Cardiac fibroblast (primary cell): ENCODE data around the gene TMEM175.
"Not testable (repeated sequence)": the region's sequence is repeated elsewhere in the genome, so short reads cannot be mapped to it uniquely, and the experiment has no call there.

Source experiments
- DNase-seq, 2 donors: peaks; one replicate each; pipeline versions ENCODE4 v3.0.0 to v3.0.0-alpha.2; 2010; ENCODE audit warnings: low read depth in 2 of 2
- H3K4me3 ChIP-seq, 2 donors: replicated peaks in 1 of 2; 1 replicate in 1 of 2; 2 replicates in 1 of 2; pipeline ENCODE4 v1.5.1; 2011; ENCODE audit warnings: low read depth in 2 of 2, low read length in 2 of 2, mild to moderate bottlenecking in 2 of 2, moderate library complexity in 1 of 2
- CTCF ChIP-seq: IDR thresholded peaks from one replicate; pipeline ENCODE4 v1.5.1; 2011; ENCODE audit warnings: low read depth, mild to moderate bottlenecking, low read length, inconsistent platforms

TMEM175 gene

GRCh38 chr4:915041-915474 lies 17.2 kb upstream of the TMEM175 start:
- no peak overlapping the region for H3K4me3 ChIP-seq
- DNase-seq: no peak
- TF ChIP-seq CTCF: no peak

GRCh38 chr4:915595-915994 lies 16.7 kb upstream of the TMEM175 start:
- no peak overlapping the region for H3K4me3 ChIP-seq
- TF ChIP-seq CTCF: no peak
- DNase-seq: peak; percentile 15 to 32

- no peak for TF ChIP-seq CTCF
- no peak for DNase-seq
- H3K4me3 ChIP-seq: no peak overlapping the region
Observed at GRCh38 chr4:917466-917865, 14.8 kb upstream of the TMEM175 start.

GRCh38 chr4:917992-918391 lies 14.3 kb upstream of the TMEM175 start:
- no peak for TF ChIP-seq CTCF
- H3K4me3 ChIP-seq: no peak overlapping the region
- no peak for DNase-seq

GRCh38 chr4:918591-918990 lies 13.7 kb upstream of the TMEM175 start:
- not testable (repeated sequence) for DNase-seq, H3K4me3 ChIP-seq

GRCh38 chr4:919004-919680 lies 13.1 kb upstream of the TMEM175 start:
- DNase-seq, H3K4me3 ChIP-seq: not testable (repeated sequence)

- no peak overlapping the region for H3K4me3 ChIP-seq
- no peak for DNase-seq
- no peak for TF ChIP-seq CTCF
Observed at GRCh38 chr4:921830-922331, 10.4 kb upstream of the TMEM175 start.
